Peyer's patch (tissue), 4 donors: ENCODE data around the gene GLRA3. TPM values are rescaled to one million over a fixed set of nuclear protein-coding genes. Genes with fewer than 3 reads are reported as not detected.

ENCODE experiments used
- DNase-seq, 3 donors: peaks; one replicate each; pipeline ENCODE4 v3.0.0-alpha.2; 2017 to 2019
- H3K27ac ChIP-seq, 4 donors: fragments of 200-600 bp; sonication (generic); one replicate each; pipeline ENCODE4 v1.5.1; 2016 to 2019
- H3K27me3 ChIP-seq, 2 donors: fragments of 200-600 bp; sonication (generic); one replicate each; pipeline ENCODE4 v1.5.1; 2019
- H3K36me3 ChIP-seq, 3 donors: fragments of 200-600 bp; sonication (generic); one replicate each; pipeline ENCODE4 v1.5.1; 2016 to 2019
- H3K4me1 ChIP-seq, 4 donors: fragments of 200-600 bp; sonication (generic); one replicate each; pipeline ENCODE4 v1.5.1; 2016 to 2019
- H3K4me3 ChIP-seq, 4 donors: fragments of 200-600 bp; sonication (generic); 1 replicate in 3 of 4; 2 replicates in 1 of 4; pipeline ENCODE4 v1.5.1; 2016 to 2019; ENCODE audit warnings: mild to moderate bottlenecking in 1 of 4
- H3K9me3 ChIP-seq, 4 donors: fragments of 200-600 bp; sonication (generic); one replicate each; pipeline ENCODE4 v1.5.1; 2016 to 2019; ENCODE audit warnings: mild to moderate bottlenecking in 1 of 4
- CTCF ChIP-seq, 6 experiments: fragments of 450-650 bp in 4 of 6; fragments of 200-600 bp in 2 of 6; sonication (generic) in 1 of 6; IDR thresholded peaks; one replicate each; pipeline ENCODE4 v1.5.1; 2017 to 2019; ENCODE audit warnings: antibody characterized with exemption in 6 of 6, mild to moderate bottlenecking in 3 of 6, moderate library complexity in 1 of 6
- POLR2A ChIP-seq, 2 donors: fragments of 450-650 bp; IDR thresholded peaks; one replicate each; pipeline ENCODE4 v1.5.1; 2017; ENCODE audit warnings: antibody characterized with exemption in 2 of 2, mild to moderate bottlenecking in 2 of 2, moderate library complexity in 2 of 2
- total RNA-seq, 4 donors: library from RNA; depleted of rRNA; stranded (reverse); fragments of >200 nt; gene quantifications; one replicate each; pipeline ENCODE4 v1.1.0, GENCODE V29; 2016

Gene GLRA3
- total RNA-seq, 4 donors from 2014 or later = 1.7 TPM; not detected in 3

DNA sequence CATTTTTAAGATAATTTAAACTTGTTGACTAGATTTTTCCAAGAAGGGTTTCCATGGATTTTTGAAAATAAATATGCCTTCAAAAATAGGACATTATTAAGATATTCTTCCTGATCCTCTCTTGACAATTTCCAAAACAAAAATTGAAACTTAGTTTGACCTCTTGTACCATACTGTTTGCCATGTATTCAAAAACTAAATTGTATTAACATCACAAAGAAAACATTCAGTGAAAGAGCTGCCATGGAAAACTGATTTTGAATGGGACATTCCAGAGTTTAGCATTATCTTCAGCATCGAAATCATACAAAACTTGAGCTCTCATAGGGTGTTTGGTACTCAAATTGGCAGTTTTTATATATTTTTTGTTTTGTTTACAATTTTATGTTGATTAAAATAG lies 238.7 kb downstream of the GLRA3 start:
- H3K27me3 ChIP-seq = no peaks in the 10 kb centered on the region
- no peak overlapping the region for H3K27ac ChIP-seq
- no peaks in the 10 kb centered on the region for H3K4me1 ChIP-seq
- H3K4me3 ChIP-seq = no peak overlapping the region
- H3K9me3 ChIP-seq = no peaks in the 10 kb centered on the region
- no peaks in the 10 kb centered on the region for H3K36me3 ChIP-seq
- TF ChIP-seq CTCF (IDR thresholded peaks at IDR 0.05) = no peak
- TF ChIP-seq POLR2A (IDR thresholded peaks at IDR 0.05) = no peak
- DNase-seq = no peak

Other genes with a start within 250 kb of the GLRA3 start
- not detected for gene ADAM29, start 89.1 kb upstream of the GLRA3 start, total RNA-seq